HG03558 (cell line): ENCODE measurements around the gene ACO2.
"Not testable (repeated sequence)": the region's sequence is repeated elsewhere in the genome, so short reads cannot be mapped to it uniquely, and the experiment has no call there.

Experiments
- ATAC-seq: cut with Tn5 transposase; IDR thresholded peaks from one replicate; pipeline ENCODE4 v1.9.1; 2021; ENCODE audit warnings: moderate number of reproducible peaks; ENCODE audit not compliant: unreplicated experiment; ENCODE audit errors: extremely low read depth

Gene ACO2

DNA sequence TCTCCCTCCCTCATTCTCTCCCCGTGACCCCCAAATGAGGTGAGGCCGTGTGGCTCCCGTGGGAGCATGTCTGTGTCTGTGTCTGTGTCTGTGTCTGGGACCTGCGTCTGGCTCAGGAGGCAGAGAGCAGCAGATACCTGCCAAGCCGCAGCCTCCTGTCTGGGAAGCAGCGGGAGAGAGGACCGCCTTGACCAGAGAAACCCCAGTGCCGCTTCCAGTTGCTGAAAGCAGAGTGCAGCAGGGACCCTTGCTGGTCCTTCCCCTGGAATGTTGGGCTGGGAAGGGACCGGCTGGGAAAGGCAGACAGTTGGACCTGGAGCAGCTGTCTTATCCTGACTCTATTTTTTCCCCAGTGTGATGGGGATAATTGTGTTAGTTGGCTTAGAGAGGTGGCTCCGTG, 92.4 kb downstream of the ACO2 start:
- ATAC-seq, result no peak

DNA sequence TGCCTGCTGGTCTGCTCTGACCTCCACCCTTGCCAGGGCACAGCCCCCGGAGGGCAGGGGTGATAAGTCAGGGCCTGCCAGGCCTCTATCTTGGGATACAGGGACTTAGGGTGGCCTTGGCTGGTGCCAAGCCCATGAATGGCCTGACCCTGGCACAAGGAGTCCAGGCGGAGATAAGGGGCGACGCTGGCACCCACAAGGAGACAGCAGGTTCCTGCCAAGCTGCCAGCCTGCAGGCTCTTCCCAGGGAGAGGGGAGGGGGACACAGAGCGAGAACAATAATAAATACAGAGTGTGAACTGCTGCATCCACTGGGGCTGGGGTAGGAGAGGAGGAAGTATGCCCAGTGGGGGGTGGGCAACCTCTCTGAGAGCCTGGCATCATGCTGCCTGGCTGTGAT, 92.9 kb downstream of the ACO2 start:
- no peak for ATAC-seq

DNA sequence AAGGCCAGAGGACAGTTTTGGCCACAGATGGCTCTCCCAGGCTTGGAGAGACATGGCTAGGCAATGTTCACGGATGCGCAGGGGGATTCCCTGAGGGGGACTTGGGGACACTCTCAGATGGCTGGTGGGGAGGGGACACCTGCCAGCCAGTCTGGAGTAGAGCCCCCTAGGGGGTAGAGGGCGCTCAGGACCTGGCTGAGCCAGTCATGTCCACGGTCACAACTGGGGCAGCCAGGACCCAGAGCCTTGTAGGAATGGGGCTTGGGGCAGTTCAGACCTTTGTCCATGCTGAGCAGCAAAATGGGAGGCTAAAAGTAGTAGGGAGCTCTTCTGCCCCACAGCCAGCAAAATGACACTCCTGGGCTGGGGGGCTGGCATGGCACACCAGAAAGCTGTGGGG, 93.5 kb downstream of the ACO2 start:
- no peak for ATAC-seq

DNA sequence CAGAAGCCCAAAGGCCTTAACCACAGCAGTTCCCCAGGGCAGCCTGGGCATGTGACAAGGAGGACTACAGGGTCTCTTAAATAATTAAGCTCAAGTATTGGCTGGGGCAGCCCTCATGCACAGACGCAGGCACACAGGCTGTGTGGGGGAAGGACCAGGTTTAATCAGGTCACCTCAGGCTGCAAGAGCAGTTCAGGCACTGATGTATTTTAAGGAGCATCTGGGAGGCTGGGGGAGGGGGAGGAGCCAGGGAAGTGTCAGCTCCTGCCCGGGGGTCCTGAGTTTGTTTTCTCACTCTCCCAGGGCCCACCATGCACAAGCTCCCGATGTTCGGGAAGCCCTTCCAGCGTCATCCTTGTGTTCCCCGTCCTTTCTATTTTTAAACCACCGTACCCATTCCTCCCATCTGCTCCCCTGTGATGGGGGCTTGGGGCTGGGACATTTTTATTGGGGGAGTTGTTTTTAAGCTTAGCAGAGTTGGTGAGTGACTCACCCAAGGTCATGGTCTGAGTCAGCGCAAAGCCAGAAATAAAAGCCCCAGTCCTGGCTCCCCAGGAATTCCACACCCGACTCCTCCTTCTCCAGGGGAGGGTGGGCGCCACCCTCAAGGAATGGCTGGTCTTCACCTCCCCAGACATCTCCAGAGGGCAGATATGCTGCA, 94.3 kb downstream of the ACO2 start:
- ATAC-seq, result no peak

DNA sequence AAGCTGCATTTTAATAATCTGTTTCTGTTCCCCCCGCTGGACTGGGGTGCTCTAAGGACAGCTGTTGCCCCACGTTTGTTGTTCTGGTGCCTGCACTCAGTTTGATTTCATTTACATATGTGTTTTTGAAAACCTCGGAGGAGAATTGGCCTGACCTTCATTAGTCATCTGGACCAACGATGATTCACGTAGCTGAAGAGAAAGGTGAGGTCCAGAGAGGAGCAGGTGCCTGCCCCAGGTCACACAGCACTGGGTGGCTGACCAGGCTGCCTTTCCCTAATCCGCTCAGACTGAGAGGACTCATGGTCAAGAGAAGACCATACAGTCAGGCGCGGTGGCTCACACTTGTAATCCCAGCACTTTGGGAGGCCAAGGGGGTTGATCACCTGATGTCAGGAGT, 95.6 kb downstream of the ACO2 start:
- ATAC-seq, result no peak

DNA sequence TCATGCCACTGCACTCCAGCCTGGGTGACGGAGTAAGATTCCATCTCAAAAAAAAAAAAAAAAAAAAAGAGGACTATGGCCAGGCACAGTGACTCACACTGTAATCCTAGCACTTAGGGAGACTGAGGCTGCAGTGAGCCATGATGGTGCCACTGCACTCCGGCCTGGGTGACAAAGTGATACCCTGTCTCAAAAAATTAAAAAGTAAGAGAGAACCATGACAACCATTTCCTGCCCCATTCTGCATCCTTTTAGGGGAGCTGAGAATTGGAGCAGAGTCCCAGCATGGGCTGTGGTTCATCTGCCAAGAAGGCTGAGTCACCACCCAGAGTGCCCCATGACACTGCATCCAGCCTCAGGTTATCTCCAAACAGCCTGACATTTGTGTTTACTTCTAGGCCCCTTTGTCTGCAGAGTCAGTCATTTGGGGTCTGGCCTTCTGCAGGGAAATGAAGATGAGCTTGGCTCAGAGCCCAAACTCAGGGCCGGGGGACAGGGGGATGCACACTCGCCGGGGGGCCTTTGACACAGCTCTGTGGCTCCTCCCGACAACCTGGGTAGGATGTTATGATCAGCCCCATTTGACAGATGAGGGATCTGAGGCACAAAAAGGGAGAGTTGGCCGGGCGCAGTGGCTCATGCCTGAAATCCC, 96.6 kb downstream of the ACO2 start:
- no peak for ATAC-seq

DNA sequence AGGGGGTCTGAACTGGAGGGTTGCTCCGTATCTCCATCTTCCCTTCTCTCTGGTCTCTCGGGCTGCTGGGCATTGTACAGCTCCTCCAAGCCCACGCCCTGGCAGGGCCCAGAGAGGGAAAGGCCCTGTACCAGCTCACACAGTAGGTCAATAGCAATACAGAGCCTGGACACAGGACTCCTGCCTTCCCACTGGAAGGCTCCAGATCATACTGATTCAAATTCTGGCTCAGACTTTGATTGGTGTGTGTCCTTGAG, 98.5 kb downstream of the ACO2 start:
- ATAC-seq, result no peak

DNA sequence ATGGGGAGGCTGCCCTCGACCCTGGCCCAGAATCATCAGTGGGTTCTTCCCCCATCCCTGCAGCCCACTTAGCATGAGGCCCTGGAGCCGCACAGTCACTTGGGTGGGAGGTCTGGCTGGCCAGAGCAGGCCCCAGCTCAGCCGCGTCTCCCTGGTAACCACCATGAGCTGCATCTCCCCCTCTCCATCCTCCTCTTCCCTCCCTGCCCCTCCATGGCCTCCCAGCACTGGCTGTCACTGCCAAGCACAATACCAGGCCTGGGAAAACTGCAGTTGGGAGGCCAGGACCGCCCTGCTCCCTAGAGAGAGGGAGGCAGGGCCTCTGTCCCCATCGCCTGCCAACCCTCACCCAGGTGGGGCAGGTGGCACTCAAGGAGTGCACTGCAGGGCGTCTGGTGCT, 99.9 kb downstream of the ACO2 start:
- no peak for ATAC-seq

DNA sequence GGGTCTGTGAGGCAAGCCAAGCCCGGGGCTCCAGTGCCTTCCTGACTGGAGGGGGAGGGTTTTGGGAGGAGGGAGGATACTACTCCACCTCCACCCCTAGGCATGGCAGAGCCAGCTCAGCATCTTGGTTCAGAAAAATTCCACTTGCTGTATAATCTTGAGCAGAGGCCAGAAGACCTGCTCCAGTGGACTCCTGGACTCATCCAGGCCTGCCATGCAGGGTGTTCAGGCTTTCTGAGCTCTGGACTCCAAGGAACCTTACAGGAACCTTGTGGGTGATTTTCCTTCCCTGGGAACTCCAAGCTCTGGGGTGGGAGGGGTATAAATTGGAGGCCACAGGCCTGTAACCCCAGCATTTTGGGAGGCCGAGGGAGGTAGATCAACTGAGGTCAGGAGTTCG, 101.3 kb downstream of the ACO2 start:
- ATAC-seq, result no peak

DNA sequence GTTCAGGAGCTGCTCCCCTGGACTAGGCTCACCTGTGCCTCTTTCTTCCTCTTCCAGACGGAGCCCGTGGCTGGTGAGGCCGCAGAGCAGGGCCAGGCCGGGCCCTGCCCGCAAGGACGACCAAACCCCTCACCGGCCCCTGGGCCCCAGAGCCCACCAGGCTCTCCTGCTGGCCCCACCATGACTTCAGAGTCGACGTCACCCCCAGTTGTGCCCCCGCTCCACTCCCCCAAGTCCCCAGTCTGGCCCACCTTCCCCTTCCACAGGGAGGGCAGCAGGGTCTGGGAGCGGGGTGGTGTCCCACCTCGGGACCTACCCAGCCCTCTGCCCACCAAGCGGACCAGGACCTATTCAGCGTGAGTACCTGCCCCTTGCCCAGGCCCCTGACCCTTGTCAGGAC, 102.9 kb downstream of the ACO2 start:
- no peak for ATAC-seq

DNA sequence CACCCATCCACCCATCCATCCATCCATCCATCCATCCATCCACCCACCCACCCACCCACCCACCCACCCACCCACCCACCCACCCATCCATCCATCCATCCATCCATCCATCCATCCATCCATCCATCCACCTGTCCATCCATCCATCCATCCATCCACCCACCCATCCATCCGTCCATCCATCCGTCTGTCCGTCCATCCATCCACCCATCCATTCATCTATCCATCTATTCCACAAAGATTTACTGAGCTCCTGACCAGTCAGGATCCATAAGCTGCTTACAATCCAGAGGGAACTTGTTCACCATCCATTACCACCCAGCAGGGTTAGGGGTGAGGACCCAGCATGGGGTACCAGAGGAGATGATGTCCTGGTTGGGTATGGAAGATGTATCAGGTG, 103.4 kb downstream of the ACO2 start:
- not testable (repeated sequence) for ATAC-seq

DNA sequence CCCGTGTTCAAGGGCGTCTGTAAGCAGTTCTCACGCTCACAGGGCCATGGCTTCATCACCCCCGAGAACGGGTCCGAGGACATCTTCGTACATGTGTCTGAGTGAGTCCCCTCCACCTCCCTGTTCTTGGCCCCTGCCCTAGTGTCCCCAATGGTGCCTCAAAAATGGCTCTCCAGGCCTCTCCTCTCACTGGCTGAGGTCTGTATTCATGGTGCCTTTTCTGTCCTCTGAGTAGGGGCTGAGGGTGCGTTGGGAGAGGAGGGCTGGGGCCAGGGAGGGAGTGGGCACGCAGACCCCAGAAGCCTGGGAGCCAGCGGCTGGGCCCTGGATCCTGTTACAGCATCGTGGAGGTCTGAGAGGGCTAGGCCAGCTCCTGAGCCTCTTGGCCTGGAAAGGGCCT, 104.8 kb downstream of the ACO2 start:
- no peak for ATAC-seq

DNA sequence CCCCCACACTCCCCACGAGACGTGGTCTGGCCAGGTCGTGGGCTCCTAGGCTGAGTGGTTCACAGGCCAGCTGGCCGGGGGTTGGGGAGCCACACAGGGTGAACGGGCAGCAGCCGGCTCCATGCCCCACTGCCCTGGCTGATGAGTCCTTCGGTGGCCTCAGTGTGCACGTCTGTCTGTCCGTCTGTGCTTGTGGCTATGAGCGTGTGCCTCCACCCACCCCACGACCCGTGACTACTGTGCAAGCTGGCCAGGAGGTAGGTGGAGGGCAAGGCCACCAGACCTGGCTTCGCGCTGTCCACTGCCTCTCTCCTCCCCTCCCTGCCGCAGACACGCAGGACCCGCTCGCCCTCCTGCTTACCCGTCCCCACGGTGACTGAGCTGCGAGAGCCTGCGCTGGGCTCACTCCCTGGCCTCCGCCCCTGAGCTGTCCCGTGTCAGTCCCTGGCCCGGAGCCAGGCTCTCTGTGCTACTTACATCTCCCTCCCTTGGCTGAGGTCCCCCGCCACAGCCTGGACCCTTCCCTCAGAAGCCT, 106.0 kb downstream of the ACO2 start:
- no peak for ATAC-seq

DNA sequence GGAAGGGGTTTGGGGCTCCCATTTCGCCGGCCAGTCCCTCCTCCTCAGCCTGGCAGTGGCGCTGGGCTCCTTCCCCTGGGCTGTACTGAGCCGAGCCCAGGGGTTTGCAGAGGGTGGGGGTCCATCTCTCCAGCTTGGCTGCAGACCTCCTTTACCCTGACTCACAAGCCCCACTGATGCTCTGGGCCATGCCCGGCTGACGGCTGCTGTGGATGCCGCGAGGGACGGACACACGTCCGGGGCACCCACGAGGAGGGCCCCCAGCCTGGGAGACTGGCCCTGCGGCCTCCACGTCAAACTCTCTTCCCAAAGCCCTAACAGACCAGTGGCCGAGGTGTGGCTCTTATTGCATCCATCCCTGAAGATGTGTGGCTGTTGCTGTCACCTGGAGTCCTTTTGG, 106.6 kb downstream of the ACO2 start:
- no peak for ATAC-seq

DNA sequence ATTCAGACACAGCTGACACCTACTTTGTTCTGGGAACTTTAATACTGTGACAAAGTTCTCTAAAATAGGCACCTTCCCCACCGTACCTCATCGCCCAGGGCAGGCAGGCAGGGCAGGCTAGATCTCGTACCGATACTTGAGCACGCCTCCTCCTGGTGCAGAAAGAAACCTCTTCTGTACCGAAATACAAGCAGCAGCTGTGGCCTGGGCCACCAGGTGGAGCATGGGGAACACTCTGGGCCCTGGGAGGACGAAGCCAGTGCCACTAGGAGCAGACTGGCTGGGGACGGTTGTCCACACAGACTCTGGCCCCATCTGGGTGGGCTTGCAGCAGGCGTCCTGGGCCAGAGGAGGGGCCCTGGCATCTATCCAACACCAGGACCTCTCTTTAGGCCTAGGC, 108.0 kb downstream of the ACO2 start:
- ATAC-seq, result no peak

DNA sequence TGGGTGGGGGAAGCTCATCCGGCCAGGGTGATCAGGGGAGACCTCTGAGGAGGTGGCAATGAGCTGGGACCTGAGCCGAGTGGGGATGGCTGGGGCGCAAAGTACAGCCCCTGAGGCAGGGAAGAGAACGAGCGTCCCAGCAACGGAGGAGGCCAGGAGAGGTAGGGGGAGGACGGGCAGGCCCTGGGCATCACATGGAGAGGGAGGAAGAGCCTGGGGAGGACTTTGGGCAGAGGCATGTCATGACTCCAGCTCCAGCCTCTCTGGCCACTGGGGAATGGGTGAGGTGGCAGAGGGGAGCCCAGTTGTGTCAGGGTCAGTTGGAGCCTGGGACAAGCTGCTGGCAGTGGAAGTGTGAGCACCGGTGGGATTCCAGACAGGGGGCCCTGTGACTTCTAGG, 109.2 kb downstream of the ACO2 start:
- no peak for ATAC-seq
